ENCODE measurements around the gene KAZALD1.
A peak's percentile ranks its signal among the peaks of the same experiment; 100 is the strongest.

The KAZALD1 gene

GRCh38 chr10:101067356-101068083 is 5.7 kb downstream of the KAZALD1 start:
- Histone ChIP-seq H3K4me3 (peak overlapping the region; percentile 77), H3K36me3 (ENCODE audit: insufficient read depth, low read length) (no peaks in the 10 kb centered on the region), H3K9ac (ENCODE audit: insufficient read length) (peak overlapping the region; percentile 32), H3K9me3 (ENCODE audit: low read depth, low read length) (no peaks in the 10 kb centered on the region), H3K27ac (no peak overlapping the region)
- no peak for DNase-seq (ENCODE audit: low read depth, low spot score)
- TF ChIP-seq POLR2AphosphoS5 (IDR thresholded peaks at IDR 0.05; ENCODE audit: borderline replicate concordance, low read depth, low read length): no peak
- TF ChIP-seq EZH2 (IDR thresholded peaks at IDR 0.05): no peak
- no peak for TF ChIP-seq FOXP2 (optimal IDR thresholded peaks at IDR 0.05; ENCODE audit: control extremely low read depth, extremely low read length, insufficient read depth)

GRCh38 chr10:101069441-101069840 is 7.7 kb downstream of the KAZALD1 start:
- DNase-seq (ENCODE audit: low read depth, low spot score): no peak
- Histone ChIP-seq H3K9me3 (ENCODE audit: low read depth, low read length) (no peaks in the 10 kb centered on the region), H3K36me3 (ENCODE audit: insufficient read depth, low read length) (no peaks in the 10 kb centered on the region), H3K4me3 (no peak overlapping the region), H3K27ac (no peak overlapping the region), H3K9ac (ENCODE audit: insufficient read length) (no peak overlapping the region)
- TF ChIP-seq EZH2 (IDR thresholded peaks at IDR 0.05) (no peak), POLR2AphosphoS5 (IDR thresholded peaks at IDR 0.05; ENCODE audit: borderline replicate concordance, low read depth, low read length) (no peak), FOXP2 (optimal IDR thresholded peaks at IDR 0.05; ENCODE audit: control extremely low read depth, extremely low read length, insufficient read depth) (no peak)

DNA sequence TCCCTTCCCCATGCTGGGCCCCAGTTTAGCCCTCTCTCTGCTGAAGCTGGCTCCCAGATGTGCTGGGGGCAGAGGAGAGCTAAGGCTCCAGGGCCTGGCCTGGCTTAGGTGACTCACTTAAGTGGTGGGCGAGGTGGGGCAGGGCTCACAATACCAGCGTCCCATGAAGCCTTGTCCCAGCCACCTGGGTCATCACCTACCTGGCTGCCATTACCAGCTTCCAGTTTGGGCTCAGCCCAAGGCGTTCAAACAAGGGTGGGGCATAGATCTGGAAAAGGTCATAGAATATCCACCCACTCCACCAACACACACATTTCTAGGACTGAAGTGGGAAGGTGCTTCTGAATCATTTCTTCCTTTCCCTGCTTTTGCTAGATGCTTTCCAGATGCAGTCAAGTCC is 8.3 kb downstream of the KAZALD1 start:
- Histone ChIP-seq H3K4me3 (no peak overlapping the region), H3K9ac (ENCODE audit: insufficient read length) (no peak overlapping the region), H3K9me3 (ENCODE audit: low read depth, low read length) (no peaks in the 10 kb centered on the region), H3K36me3 (ENCODE audit: insufficient read depth, low read length) (no peaks in the 10 kb centered on the region), H3K27ac (no peak overlapping the region)
- TF ChIP-seq FOXP2 (optimal IDR thresholded peaks at IDR 0.05; ENCODE audit: control extremely low read depth, extremely low read length, insufficient read depth): no peak
- no peak for TF ChIP-seq POLR2AphosphoS5 (IDR thresholded peaks at IDR 0.05; ENCODE audit: borderline replicate concordance, low read depth, low read length)
- no peak for TF ChIP-seq EZH2 (IDR thresholded peaks at IDR 0.05)
- DNase-seq (ENCODE audit: low read depth, low spot score): no peak

DNA sequence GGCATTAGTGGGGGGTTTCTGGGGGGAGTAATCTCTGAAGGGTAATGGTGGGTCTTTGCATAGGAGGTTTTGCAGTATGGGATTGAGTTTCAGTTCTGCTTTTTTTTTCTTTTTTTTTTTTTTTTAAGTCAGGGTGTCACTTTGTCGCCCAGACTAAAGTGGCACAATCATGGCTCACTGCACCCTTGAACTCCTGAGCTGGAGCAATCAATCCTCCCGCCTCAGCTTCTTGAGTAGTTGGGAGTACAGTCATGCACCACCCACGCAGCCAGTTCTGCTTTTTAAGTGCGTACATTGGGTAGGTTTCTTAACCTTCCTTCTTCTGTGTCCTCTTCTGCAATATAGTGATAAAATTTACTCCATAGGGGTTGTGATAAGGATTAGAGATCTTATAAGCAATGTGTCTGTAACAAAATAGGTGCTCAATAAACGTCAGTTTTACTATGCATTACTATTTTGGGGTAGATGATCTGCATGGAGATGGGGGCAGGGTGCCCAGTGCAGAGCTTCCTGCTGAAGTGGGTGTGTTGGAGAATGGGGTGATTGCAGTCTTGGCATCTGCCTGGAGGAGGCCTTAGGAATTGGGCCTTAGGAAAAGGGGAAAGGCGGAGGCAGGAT is 9.6 kb downstream of the KAZALD1 start:
- no peak overlapping the region for H3K27ac ChIP-seq
- H3K9ac ChIP-seq (ENCODE audit: insufficient read length): no peak overlapping the region
- no peak for DNase-seq (ENCODE audit: low read depth, low spot score)

GRCh38 chr10:101071885-101072433 is 10.2 kb downstream of the KAZALD1 start:
- no peaks in the 10 kb centered on the region for H3K9me3 ChIP-seq (ENCODE audit: low read depth, low read length)
- no peak overlapping the region for H3K9ac ChIP-seq (ENCODE audit: insufficient read length)
- DNase-seq (ENCODE audit: low read depth, low spot score): no peak
- H3K36me3 ChIP-seq (ENCODE audit: insufficient read depth, low read length): no peaks in the 10 kb centered on the region
- TF ChIP-seq POLR2AphosphoS5 (IDR thresholded peaks at IDR 0.05; ENCODE audit: borderline replicate concordance, low read depth, low read length): no peak
- no peak overlapping the region for H3K27ac ChIP-seq
- no peak overlapping the region for H3K4me3 ChIP-seq

More for the DNA sequence above, 9.6 kb downstream of the KAZALD1 start:
- TF ChIP-seq EZH2 (IDR thresholded peaks at IDR 0.05) (no peak), POLR2AphosphoS5 (IDR thresholded peaks at IDR 0.05; ENCODE audit: borderline replicate concordance, low read depth, low read length) (no peak), FOXP2 (optimal IDR thresholded peaks at IDR 0.05; ENCODE audit: control extremely low read depth, extremely low read length, insufficient read depth) (no peak)
- Histone ChIP-seq H3K9me3 (ENCODE audit: low read depth, low read length) (no peaks in the 10 kb centered on the region), H3K36me3 (ENCODE audit: insufficient read depth, low read length) (no peaks in the 10 kb centered on the region), H3K4me3 (no peak overlapping the region)

DNA sequence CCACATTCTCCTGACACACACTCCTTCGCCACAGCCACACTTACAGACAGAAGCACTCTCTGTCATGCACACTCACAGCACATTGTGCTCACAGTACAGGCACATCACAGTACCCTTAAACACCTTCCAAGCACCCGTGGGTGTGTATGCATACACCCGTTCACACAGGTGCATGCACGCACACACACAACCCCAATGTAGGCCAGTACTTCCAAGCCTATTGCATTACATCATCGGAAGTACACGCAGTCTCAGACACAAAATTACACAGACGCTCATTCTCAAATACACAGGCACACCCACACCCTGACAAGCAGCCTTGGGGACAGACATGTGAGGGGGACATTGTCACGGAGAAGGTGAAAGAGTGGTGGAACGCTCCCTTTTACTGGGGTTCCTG is 11.1 kb downstream of the KAZALD1 start:
- DNase-seq (ENCODE audit: low read depth, low spot score): no peak
- H3K36me3 ChIP-seq (ENCODE audit: insufficient read depth, low read length): no peaks in the 10 kb centered on the region
- TF ChIP-seq POLR2AphosphoS5 (IDR thresholded peaks at IDR 0.05; ENCODE audit: borderline replicate concordance, low read depth, low read length) (no peak), EZH2 (IDR thresholded peaks at IDR 0.05) (no peak), FOXP2 (optimal IDR thresholded peaks at IDR 0.05; ENCODE audit: control extremely low read depth, extremely low read length, insufficient read depth) (no peak)
- H3K4me3 ChIP-seq: no peak overlapping the region
- no peak overlapping the region for H3K27ac ChIP-seq
- H3K9me3 ChIP-seq (ENCODE audit: low read depth, low read length): no peaks in the 10 kb centered on the region
- no peak overlapping the region for H3K9ac ChIP-seq (ENCODE audit: insufficient read length)

GRCh38 chr10:101073631-101074030 is 11.8 kb downstream of the KAZALD1 start:
- DNase-seq (ENCODE audit: low read depth, low spot score): no peak
- H3K36me3 ChIP-seq (ENCODE audit: insufficient read depth, low read length): no peaks in the 10 kb centered on the region
- H3K9me3 ChIP-seq (ENCODE audit: low read depth, low read length): no peaks in the 10 kb centered on the region
- no peak overlapping the region for H3K4me3 ChIP-seq
- H3K9ac ChIP-seq (ENCODE audit: insufficient read length): no peak overlapping the region
- TF ChIP-seq EZH2 (IDR thresholded peaks at IDR 0.05) (no peak), POLR2AphosphoS5 (IDR thresholded peaks at IDR 0.05; ENCODE audit: borderline replicate concordance, low read depth, low read length) (no peak), FOXP2 (optimal IDR thresholded peaks at IDR 0.05; ENCODE audit: control extremely low read depth, extremely low read length, insufficient read depth) (no peak)
- no peak overlapping the region for H3K27ac ChIP-seq

GRCh38 chr10:101075775-101076174 is 14.0 kb downstream of the KAZALD1 start:
- Histone ChIP-seq H3K27ac (no peak overlapping the region), H3K4me3 (no peak overlapping the region), H3K36me3 (ENCODE audit: insufficient read depth, low read length) (no peaks in the 10 kb centered on the region), H3K9me3 (ENCODE audit: low read depth, low read length) (no peaks in the 10 kb centered on the region), H3K9ac (ENCODE audit: insufficient read length) (no peak overlapping the region)
- TF ChIP-seq POLR2AphosphoS5 (IDR thresholded peaks at IDR 0.05; ENCODE audit: borderline replicate concordance, low read depth, low read length) (no peak), FOXP2 (optimal IDR thresholded peaks at IDR 0.05; ENCODE audit: control extremely low read depth, extremely low read length, insufficient read depth) (no peak), EZH2 (IDR thresholded peaks at IDR 0.05) (no peak)
- no peak for DNase-seq (ENCODE audit: low read depth, low spot score)
